Hematopoietic multipotent progenitor cell treated with erythropoietin and hydrocortisone succinate and interleukin-3 and kit ligand, for 17 days (in vitro differentiated cells): ENCODE measurements around the gene AK3.

Experiments used
- DNase-seq: peaks from one replicate; pipeline ENCODE4 v3.0.0-alpha.2; 2015; ENCODE audit warnings: low spot score

Gene AK3

DNA sequence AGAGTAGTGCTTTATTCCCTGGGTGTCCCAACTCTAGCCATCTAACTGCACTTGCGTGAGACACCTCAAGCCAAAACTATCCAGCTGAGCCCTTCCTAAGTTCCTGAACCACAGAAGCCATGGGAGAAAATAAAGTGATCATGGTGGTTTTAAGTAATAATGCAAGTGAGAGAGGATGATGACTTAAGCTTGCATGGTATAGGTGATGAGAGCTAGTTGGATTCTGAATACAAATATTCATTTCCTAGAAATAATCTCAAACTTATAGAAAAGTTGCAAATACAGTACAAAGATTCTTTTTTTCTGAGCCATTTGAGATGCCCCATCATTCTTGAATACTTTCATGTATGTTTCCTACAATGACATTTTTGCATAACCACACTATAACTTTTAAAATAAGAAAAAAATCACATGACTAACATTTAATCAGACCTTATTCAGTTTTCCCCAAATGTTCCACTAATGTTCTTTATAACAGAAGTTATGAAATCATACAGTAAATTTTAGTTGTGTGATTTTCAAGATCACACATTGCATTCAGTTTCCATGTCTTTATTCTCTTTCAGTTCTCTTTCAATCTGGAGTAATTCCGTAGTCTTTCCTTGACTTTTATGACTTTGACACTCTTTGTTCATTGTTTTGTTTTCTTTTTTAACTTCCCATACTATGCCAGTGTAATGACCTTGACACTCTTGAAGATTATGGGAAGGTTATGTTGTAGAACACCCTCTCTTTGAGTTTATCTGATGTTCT is 5.5 kb upstream of the AK3 start:
- DNase-seq = no peak

DNA sequence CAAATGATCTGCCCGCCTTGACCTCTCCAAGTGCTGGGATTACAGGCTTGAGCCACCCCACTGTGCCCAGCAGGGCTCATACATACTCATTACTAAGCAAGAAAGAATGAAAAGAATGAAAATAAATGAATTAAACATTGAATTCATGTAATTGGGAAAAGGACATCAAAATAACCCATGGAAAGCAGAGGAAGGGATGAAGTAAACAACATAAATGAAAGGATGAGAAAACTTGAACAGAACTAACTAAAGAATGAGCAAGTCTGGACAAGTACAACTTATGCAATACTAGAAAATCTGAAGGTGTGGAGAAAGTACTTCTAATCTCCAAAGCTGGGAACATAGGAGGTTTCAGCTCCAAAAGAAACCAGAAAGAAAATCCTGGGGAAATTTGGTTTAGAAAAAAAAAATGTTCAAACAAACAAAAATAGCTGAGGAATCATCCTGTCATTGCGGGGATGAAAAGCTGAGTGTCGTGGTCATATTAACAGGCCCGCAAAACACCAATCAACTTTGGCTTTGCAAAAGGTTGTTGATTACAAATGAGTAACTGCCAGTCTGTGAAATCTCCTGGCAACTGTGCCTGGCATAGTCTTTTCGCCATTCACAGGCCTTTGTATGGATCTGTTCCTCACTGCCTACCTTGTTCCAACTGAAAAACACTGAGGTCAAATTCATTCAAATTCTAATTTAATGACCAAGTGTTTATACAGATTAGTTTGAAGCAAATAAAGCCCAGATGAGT is 2.3 kb upstream of the AK3 start:
- DNase-seq = no peak

DNA sequence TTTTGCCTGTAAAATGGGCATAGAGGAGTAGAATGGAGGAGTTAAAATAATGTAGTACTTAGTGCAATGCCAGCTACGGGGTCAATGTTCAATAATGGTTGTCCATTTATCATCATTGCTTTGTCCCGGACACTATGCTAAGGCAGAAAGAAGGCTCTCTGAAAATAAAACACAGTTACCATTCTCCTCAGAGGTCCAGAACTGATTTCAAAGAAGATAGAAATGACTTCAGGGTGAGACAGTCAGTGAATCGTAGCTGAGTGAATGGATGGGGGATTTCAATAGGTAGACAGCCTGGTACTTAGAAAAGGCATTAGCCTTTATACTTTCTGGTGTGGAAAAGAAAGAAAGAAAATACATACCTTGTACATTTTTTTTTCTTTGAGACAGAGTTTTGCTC is 1.2 kb upstream of the AK3 start:
- no peak for DNase-seq

DNA sequence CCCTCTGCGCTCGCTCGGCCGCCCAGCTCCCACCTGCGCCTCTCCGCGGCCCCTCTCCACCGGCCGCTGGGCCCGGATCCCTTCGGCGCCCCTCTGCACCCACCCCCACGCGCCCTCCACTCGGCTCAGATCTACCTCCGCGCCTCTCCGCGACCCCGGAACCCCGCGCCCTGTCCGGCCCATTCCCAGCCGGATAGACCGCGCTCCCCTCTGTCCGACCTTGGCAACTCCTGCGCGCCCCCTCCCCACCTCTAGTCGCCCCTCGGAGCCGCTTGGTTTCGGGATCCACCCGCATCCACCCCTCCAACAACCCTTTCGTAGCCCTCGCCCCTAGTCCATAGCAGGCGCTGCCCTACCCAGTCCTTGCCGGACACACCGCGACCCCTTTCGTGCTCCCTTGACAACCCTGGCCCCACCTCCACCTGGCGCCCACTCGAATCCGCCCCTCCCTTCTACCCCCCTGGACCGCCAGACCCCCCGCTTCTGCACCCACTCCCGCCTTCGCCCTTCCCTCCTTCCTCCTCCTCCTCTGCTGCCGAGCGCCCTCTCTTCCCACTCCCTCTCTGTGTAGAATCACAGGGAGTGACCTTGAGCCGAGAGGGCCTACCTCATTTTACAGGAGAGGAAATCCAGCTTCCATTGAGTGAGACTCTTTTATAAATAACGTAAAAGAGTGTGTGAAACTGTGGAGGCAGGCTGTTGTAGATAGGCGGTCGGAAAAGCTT is 525 bp upstream of the AK3 start:
- DNase-seq = no peak

DNA sequence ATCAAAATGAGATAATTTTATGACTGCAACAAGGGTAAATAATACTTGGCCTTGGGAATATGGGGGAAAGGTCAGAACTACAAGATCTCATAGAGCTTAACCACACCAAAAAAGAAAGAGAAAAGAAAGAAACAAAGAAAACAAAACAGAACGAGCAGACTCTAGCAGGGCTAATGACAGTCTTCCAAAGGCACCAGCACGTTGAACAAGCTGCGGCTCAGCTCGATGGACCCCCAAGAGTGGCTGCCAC is 689 bp downstream of the AK3 start:
- DNase-seq = peak; percentile 35

DNA sequence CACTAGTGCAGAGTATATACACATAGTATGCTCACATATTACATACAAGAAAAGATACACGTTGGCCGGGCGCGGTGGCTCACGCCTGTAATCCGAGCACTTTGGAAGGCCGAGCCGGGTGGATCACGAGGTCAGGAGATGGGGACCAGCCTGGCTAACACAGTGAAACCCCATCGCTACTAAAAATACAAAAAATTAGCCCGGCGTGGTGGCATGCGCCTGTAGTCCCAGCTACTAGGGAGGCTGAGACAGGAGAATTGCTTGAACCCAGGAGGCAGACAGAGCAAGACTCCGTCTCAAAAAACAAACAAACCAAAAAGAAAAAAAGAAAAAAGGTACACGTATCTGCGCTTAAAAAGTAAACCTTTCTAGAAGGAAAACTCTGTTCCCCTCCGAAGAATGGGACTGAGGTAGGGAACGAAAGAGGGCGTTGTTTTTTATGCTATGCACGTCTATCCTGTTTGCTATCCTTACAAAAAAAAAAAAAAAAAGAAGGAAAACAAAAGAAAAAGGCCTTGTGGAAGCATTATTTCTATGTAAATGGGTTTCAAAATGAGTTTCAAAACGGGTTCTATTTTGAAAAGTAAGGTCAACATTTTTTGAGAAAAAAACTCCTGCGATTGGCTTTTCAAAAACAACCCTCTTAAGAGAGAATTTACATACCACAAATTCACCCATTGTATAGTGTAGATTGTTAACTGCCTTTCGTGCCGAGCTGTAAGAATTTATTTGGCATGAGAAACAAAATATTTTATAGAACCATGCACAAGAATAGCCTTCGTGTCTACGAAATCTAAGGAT is 1.2 kb downstream of the AK3 start:
- peak; percentile 29 for DNase-seq

DNA sequence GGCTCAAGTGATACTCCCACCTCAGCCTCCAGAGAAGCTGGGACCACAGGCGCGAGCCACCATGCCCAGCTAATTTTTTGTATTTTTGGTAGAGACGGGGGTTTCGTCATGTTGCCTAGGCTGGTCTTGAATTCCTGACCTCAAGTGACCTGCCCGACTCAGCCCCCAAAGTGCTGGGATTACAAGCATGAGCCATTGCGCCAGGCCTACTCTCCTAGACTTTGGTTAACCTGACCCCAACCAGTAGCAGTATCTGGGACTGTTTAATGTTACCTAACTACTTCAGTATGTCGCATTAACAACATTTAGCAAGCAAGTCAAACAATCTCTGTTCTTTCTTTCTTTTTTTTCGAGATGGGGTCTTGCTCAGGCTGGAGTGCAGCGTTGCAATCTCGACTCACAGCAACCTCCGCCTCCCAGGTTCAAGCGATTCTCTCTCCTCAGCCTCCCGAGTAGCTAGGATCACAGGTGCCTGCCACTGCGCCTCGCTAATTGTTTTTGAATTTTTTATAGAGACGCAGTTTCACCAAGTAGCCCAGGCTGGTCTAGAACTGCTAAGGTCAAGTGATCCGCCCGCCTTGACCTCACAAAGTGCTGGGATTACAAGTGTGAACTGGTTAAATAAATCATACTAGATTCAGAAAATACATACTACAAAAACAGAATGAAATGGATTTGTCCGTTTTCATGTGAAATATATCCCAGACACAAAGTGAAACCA is 2.0 kb downstream of the AK3 start:
- no peak for DNase-seq

DNA sequence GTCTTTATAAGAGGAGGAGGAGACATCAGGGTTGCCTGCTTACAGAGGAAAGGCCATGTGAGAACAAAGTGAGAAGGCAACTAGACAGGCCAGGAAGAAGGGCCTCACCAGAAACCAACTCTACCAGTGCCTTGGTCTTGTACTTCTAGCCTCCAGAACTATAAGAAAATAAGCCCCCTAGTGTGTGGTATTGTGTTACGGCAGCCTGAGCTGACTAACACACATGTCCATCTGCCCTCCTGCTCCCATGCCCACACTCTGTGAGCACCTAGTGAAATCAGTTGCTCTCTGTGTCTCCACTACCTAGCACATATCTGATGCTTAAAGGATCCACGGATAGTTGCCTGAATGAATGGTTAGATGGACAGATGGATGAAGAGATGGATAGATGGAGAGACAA is 6.9 kb downstream of the AK3 start:
- no peak for DNase-seq

DNA sequence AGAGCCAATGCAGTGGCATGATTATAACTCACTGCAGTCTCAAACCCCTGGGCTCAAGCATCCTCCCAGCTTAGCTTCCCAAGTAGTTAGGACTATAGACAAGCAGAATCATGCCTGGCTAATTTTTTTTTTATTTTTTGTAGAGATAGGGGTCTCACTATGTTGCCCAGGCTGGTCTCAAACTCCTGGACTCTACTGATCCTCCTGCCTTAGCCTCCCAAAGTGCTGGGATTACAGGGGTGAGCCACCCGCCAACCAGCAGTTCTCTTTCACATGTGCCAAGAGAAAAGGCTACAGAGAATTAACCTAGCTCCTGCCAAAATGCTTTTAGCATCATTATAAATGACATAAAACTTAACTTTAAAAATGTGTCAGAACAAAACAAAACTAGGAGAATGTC is 8.1 kb downstream of the AK3 start:
- no peak for DNase-seq

DNA sequence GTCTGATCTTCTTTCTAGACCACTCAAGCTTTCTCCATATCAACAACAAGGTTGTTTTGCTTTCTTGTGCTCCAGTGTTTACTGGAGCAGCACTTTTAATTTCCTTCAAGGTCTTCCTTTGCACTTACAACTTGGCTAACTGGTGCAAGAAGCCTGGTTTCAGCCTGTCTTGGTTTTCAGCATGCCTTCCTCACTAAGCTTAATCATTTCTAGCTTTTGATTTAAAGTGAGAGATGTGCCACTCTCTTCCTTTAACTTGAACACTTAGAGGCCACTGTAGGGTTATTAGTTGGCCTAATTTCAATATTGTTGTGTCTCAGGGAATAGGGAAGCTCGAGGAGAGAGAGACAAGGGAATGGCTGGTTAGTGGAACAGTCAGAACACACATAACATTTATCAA is 13.4 kb downstream of the AK3 start:
- DNase-seq = no peak

DNA sequence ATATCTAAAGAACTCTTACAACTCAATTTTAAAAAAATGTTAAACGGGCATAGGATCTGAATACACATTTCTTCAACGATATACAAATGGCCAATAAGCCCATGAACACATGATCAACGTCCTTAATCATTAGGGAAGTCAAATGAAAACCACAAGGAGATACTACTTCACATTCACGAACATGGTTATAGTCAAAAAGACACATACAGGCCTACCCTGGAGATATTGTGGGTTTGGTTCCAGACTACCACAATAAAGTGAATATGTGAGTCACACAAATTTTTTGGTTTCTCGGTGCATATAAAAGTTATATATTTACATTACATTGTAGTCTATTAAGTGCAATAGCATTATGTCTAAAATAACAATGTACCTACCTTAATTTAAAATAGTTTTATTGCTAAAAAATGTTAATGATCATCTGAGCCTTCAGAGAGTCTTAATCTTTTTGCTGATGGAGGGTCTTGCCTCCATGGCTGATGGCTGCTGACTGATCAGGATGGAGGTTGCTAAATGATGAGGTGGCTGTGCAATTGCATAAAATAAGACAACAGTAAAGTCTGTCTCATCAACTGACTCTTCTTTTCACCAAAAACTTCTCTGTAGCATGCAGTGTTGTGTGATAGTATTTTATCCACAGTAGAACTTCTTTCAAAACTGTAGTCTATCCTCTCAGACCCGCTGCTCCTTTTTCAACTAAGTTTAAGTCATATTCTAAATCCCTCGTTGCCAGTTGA is 15.1 kb downstream of the AK3 start:
- no peak for DNase-seq

DNA sequence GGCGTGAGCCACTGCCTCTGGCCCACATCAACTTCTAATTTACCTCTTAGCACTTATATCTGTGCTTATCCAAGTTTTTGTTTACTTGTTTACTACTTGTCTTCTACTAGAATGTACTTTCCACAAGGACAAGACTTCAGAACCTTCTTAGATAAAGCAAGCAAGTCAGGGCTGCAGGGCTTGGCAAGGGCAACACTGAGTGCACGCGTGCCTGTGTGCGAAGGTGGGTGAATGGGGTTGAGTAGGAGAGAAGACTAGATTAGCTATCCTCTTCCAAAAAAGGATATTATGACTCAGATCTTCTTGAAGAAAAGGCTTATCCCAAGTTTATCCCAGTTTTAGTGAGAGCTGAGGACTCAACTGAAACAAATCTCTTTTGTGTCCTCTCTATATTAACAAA is 19.3 kb downstream of the AK3 start:
- DNase-seq = no peak

DNA sequence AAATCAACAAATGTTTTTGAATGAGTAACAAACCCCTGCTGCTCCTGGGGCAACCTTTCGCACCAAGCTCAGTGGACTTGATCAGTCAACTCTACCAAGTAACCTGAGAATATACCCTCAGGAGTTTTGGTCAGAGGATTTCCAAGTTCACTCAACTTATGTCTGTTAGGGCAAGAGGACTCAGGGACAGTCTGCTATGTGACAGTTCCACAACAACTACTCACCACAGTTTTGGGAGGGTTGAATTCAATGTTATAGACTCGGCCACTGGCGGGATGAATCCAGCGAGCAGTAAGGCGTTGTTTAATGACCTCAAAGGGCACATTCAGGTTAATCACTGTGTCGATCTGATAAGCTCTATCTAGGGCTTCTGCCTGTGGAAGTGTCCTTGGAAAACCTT is 22.1 kb downstream of the AK3 start:
- no peak for DNase-seq

DNA sequence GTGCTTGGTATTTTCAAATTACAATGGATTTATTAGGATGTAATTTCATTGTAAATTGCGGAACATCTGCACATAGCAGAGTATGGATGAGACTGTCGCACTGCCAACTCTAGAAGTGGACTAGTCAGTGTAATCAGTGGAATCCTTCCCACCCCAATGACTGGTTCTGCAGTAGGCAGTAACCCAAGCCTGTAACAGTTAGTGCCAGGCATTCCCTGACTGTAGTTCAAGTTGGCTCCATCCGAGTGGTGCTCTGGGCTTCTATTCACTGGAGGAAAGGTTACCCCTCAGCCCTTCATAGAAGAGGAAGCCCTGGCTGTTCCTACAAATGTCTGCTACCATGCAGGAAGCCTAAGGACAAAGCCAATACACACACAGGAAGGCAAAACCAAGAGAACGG is 23.2 kb downstream of the AK3 start:
- no peak for DNase-seq

DNA sequence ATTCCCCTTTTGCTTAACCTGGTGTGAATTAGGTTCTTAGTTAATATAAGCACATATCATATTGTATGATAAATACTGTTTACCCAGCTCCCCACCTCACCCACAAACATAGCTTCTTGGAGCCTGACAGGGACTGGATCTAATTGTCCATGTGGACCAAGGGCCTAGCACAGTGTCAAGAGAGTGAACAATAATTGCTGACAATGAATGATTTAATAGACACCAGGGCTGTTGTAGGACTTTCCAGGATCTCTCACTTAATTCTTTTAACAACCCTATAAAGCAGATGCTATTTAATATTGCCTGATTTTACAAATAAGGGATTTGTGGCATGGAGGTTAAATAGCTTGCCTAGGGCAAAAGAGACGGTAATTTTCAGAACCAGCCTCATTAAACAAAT is 24.8 kb downstream of the AK3 start:
- DNase-seq = no peak

DNA sequence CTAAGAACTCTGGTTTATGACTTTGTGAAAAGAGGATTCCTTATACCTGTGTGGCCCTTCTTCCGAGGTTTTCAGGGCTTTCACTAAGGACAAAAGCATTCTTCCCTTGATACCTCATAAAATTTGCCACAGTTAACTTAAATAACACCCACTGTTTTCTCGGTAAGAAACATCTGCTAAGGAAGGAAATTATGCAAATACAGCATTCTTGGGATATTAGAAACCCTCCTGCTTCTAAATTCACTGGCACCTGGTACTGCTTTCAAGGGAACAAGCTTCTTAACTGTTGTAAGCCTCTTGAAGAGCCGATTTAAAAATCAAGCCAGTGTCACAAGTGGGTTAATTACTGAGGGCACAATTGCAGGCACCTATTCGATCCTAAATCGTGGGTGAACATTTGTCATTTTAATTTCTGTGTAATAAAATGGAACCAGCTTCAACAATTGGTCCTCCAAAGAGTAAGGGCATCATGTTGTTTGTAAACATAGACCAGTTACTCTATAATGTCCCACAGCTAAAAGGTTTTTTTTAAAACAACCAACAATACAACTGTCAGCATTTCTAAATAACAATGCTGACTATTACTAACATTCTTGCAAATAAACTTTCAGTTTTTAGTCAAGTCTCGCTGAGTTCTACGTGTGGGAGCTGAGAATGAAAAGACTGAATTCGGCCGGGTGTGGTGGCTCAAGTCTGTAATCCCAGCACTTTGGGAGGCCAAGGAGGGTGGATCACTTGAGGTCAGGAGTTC is 26.6 kb downstream of the AK3 start:
- DNase-seq = no peak

DNA sequence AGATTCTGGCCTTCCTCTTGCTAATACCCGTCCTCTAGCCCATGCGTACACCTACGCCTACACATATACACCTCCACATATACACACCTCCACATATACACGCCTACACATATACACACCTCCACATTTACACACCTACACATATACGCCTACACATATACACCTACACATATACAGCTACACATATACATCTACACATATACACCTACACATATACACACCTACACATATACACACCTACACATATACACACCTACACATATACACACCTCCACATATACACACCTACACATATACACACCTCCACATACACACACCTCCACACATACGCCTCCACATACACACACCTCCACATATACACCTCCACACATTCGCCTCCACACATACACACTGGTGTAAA is 27.2 kb downstream of the AK3 start:
- no peak for DNase-seq

DNA sequence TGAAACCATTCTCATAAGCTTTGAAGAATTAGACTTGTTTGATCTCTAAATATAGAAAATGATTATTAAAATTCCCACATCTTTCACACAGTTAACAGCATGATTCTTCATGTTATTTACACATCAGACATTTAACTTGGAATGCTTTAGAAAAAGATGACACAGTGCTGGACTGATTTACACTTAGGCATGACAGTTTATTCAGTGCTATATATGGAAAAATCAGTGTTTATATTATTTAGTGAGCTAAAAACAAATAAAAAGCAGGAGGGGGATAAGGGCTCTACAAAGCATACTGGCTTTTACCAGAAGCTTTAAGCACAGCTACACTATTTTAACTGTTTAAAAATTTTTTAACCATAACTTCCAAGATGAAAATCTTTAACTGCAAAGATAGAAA is 31.6 kb downstream of the AK3 start:
- DNase-seq = no peak

DNA sequence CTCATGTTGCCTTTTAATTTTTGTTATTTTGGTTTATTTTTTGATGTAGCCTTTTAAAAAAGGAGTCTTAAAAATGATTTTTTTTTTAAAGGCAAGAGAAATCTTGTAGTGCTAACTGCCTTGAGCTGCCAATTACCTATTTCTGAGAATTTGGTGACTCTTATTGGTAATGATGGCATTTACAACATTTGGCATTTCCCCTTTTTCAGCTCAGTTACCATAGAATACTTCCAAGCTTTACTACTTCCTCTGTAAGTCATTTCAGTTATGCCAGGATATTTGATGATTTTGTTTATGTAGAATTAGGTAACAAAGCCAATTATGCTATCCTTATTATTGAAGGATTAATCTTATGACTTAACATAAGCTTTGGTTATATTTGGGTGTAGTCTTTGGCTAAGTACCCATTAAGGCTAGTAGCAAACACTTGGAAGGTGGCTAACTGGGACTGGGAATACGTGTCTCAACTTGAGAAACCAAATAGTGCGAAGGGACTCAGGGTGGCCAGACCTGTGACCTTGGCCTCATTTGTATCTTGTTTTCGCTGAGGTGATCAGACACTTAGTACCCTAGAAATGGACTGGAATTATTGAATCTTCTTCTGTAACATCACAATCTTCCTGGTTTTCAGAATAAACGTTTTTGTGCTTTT is 33.9 kb downstream of the AK3 start:
- DNase-seq = no peak

DNA sequence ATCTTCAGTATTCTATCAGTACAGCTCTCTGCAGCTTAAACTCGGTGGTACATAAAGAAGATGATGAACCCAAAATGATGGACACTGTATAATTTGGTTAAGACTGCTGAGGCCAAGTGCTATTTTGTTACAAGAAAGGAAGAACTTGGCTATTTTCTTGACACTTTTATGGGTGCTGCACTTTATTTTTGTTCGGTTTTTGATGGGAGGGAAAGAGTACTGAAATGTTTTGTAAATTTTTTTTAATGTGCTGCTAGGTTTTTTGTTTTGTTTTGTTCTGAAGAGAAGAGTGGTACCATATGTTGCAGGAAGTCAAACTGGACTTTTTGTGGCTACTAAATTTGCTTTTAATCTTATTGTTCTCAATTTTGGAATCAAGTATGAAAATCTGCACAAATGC is 35.0 kb downstream of the AK3 start:
- no peak for DNase-seq
